Caco-2 (cell line): Measurements from ENCODE around the gene EIF3I. TPM values are rescaled to one million over a fixed set of nuclear protein-coding genes. Genes with fewer than 3 reads are reported as not detected.

Source experiments
- Bru-seq: library from RNA; stranded (reverse); fragments of 400-500 nt; gene quantifications from one replicate; lab custom pipeline; 2021; lab: Mats Ljungman, UMichigan
- BruChase-seq, 2 experiments: library from RNA; stranded (reverse); fragments of 400-500 nt; gene quantifications; one replicate each; lab custom pipeline; 2021; lab: Mats Ljungman, UMichigan
- BruUV-seq: library from RNA; stranded (reverse); fragments of 400-500 nt; replicated peaks from 2 replicates; lab custom pipeline; 2021; lab: Mats Ljungman, UMichigan
- CTCF ChIA-PET: fragments of 300-600 bp; sonication (Branson Sonifier 250); formaldehyde crosslinking; loops from one replicate; lab custom pipeline; 2022; ENCODE audit warnings: antibody characterized with exemption; lab: Charles Lee
- POLR2A ChIA-PET: fragments of 300-600 bp; sonication (Branson Sonifier 250); formaldehyde crosslinking; loops from one replicate; lab custom pipeline; 2022; ENCODE audit warnings: antibody characterized with exemption; lab: Charles Lee
- DNase-seq, 2 experiments: peaks; one replicate each; pipeline versions ENCODE4 v3.0.0 to v3.0.0-alpha.2; 2020 to 2022
- H3K27me3 ChIP-seq: replicated peaks from 2 replicates; pipeline ENCODE4 v1.6.0; 2011; ENCODE audit warnings: low read length; ENCODE audit not compliant: control insufficient read depth, insufficient read depth
- H3K36me3 ChIP-seq: 2 replicates; pipeline ENCODE4 v1.5.1; 2011; ENCODE audit warnings: low read length; ENCODE audit not compliant: control insufficient read depth, insufficient read depth
- H3K4me1 ChIP-seq: fragments of 250-450 bp; sonication (Bioruptor Pico); 2 replicates; pipeline ENCODE4 v1.5.1; 2020; ENCODE audit warnings: mild to moderate bottlenecking
- H3K4me3 ChIP-seq: 2 replicates; pipeline ENCODE4 v1.5.1; 2011; ENCODE audit warnings: low read depth, mild to moderate bottlenecking, control low read depth, low read length
- H3K9me3 ChIP-seq: fragments of 250-450 bp; sonication (Bioruptor Pico); 2 replicates; pipeline ENCODE4 v1.5.1; 2020; ENCODE audit warnings: mild to moderate bottlenecking, moderate library complexity
- H3K27ac Mint-ChIP-seq: one replicate; pipeline ENCODE4 v1.8.0; 2022; ENCODE audit warnings: mixed read lengths; ENCODE audit not compliant: unreplicated experiment
- H3K27me3 Mint-ChIP-seq: one replicate; pipeline ENCODE4 v1.8.0; 2022; ENCODE audit warnings: mixed read lengths; ENCODE audit not compliant: insufficient read depth, unreplicated experiment
- H3K36me3 Mint-ChIP-seq: one replicate; pipeline ENCODE4 v1.8.0; 2022; ENCODE audit warnings: mild to moderate bottlenecking, mixed read lengths; ENCODE audit not compliant: insufficient read depth, unreplicated experiment
- H3K4me1 Mint-ChIP-seq: one replicate; pipeline ENCODE4 v1.8.0; 2022; ENCODE audit warnings: low read depth, mixed read lengths; ENCODE audit not compliant: unreplicated experiment
- H3K4me3 Mint-ChIP-seq: one replicate; pipeline ENCODE4 v1.8.0; 2022; ENCODE audit warnings: mild to moderate bottlenecking, moderate library complexity, mixed read lengths; ENCODE audit not compliant: unreplicated experiment
- H3K9me3 Mint-ChIP-seq: one replicate; pipeline ENCODE4 v1.8.0; 2022; ENCODE audit warnings: mixed read lengths; ENCODE audit not compliant: unreplicated experiment
- CTCF ChIP-seq, 2 experiments: fragments of 200-600 bp in 1 of 2; IDR thresholded peaks; 1 replicate in 1 of 2; 2 replicates in 1 of 2; pipeline versions ENCODE4 v1.5.1 to v1.8.0; 2011 to 2022; ENCODE audit warnings: antibody characterized with exemption in 1 of 2, control low read depth in 1 of 2, inconsistent platforms in 1 of 2, low read depth in 1 of 2, low read length in 1 of 2, mild to moderate bottlenecking in 1 of 2, moderate library complexity in 1 of 2; ENCODE audit not compliant: insufficient read depth in 1 of 2, severe bottlenecking in 1 of 2, unreplicated experiment in 1 of 2
- intact Hi-C: fragments of 100-400 bp; cut with micrococcal nuclease; formaldehyde crosslinking; loops from one replicate; pipeline ENCODE4 v1.10.0; 2022; ENCODE audit not compliant: unreplicated experiment
- long read RNA-seq: library from polyadenylated mRNA; stranded (forward); transcript quantifications from one replicate; pipeline ENCODE4 v2.0.0, GENCODE V29; 2022
- total RNA-seq: library from RNA; stranded (reverse); gene quantifications from 2 replicates; pipeline ENCODE4 v1.2.3, GENCODE V29; 2022

EIF3I gene
- 128 and 153 TPM in 2 replicates for total RNA-seq
- Bru-seq, nascent RNA: percentile 84 among the genes with signal in this experiment
- BruChase-seq, experiment 1, labeled RNA remaining after a 2-hour chase: percentile 87 among the genes with signal in this experiment
- percentile 94 among the genes with signal in this experiment for BruChase-seq, experiment 2, labeled RNA remaining after a 6-hour chase
- long read RNA-seq, transcript EIF3I-202 (11 exons, 1,458 nt): major isoform, 215 of 298 reads
- long read RNA-seq, partial matches to known transcripts: 70 of 298 reads
- long read RNA-seq, other reads (novel, unspliced or antisense): 13 of 298 reads

DNA sequence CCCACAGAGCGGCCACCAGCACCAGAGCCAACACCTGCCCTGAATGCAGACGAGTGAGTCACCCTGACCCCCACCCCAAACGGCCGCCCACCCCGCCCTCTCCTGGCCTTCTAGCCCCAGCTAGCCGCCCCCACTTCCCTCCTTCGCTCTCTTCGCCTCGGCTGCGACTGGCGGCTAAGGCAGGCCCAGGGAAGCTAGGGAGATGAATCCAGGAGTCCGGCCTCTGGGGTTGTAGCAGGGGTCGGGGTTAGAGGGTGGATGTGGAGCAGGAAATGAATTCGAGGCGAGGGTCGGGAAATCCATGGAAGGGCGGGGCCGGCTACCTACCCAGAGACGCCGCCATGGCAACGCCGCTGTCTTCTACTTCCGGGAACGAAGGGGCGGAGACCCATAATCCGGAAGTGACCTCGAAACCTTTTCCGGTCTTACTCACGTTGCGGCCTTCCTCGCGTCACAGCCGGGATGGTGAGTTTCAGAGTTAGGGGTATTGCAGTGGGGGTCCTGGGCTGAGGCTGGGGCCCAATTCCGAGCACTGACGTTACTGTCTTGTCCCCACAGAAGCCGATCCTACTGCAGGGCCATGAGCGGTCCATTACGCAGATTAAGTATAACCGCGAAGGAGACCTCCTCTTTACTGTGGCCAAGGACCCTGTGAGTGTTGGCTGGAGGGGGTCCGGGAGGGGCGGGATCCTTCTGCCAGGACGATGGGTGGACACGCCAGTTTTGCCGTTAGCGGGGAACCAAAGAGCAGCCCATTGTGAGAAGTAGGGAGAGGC is at the start of gene EIF3I, which contains the start of gene TMEM234:
EIF3I (plus strand) TSS at position 428 of the 776 bp plus-strand sequence; CDS start at position 463, 35 bp downstream.
TMEM234 (minus strand) TSS at position 374 of the 776 bp plus-strand sequence; CDS start at position 343, 31 bp downstream.
- peak within 1 kb of the TSS; percentile 95 for H3K27ac Mint-ChIP-seq
- H3K4me3 Mint-ChIP-seq: peak within 1 kb of the TSS; percentile 89
- no peaks in the 10 kb centered on the region for H3K27me3 ChIP-seq
- no peak for TF ChIP-seq CTCF (IDR thresholded peaks at IDR 0.05; ENCODE audit: insufficient read depth in 1 of 2, low read depth in 1 of 2, low read length in 1 of 2, severe bottlenecking in 1 of 2, unreplicated experiment in 1 of 2)
- DNase-seq: peak; percentile 84 to 88
- no TSS peak for BruUV-seq
- H3K9me3 ChIP-seq: no peaks in the 10 kb centered on the region
- H3K4me1 Mint-ChIP-seq: no peaks in the 10 kb centered on the region
- H3K9me3 Mint-ChIP-seq: no peaks in the 10 kb centered on the region
- intact Hi-C loops: loop anchor here (2.0 kb wide), 2 partner anchors 71 to 141 kb away; partner anchors contain the start of genes FAM229A, HDAC1 and TSSK3
- POLR2A ChIA-PET: no interaction called here
- no peaks in the 10 kb centered on the region for H3K27me3 Mint-ChIP-seq
- CTCF ChIA-PET: interaction anchor here (1.0 kb wide), 1 partner anchor 27 kb away, joined by 3 read pairs; no protein-coding TSS in a partner anchor
- H3K36me3 ChIP-seq: no peaks in the 10 kb centered on the region
- H3K4me3 ChIP-seq: peak within 1 kb of the TSS; percentile 73
- peaks cover 17% of the 10 kb centered on the region for H3K36me3 Mint-ChIP-seq
- no peaks in the 10 kb centered on the region for H3K4me1 ChIP-seq

GRCh38 chr1:32172621-32173245 is 49.5 kb upstream of the EIF3I start:
- no peak overlapping the region for H3K4me3 ChIP-seq
- H3K4me3 Mint-ChIP-seq: no peak overlapping the region
- H3K36me3 Mint-ChIP-seq: peaks cover 41% of the 10 kb centered on the region
- H3K36me3 ChIP-seq: no peaks in the 10 kb centered on the region
- no peaks in the 10 kb centered on the region for H3K27me3 Mint-ChIP-seq
- peaks cover 2% of the 10 kb centered on the region for H3K4me1 Mint-ChIP-seq
- POLR2A ChIA-PET: no interaction called here
- intact Hi-C loops: no loop called here
- H3K4me1 ChIP-seq: peaks cover under 1% of the 10 kb centered on the region
- H3K27ac Mint-ChIP-seq: no peak overlapping the region
- no TSS peak for BruUV-seq
- no peak for TF ChIP-seq CTCF (IDR thresholded peaks at IDR 0.05; ENCODE audit: insufficient read depth in 1 of 2, low read depth in 1 of 2, low read length in 1 of 2, severe bottlenecking in 1 of 2, unreplicated experiment in 1 of 2)
- DNase-seq: no peak
- no peaks in the 10 kb centered on the region for H3K27me3 ChIP-seq
- CTCF ChIA-PET: interaction anchor here (0.7 kb wide), 1 partner anchor 99 kb away, joined by 5 read pairs; no protein-coding TSS in a partner anchor
- no peaks in the 10 kb centered on the region for H3K9me3 ChIP-seq
- H3K9me3 Mint-ChIP-seq: no peaks in the 10 kb centered on the region
